Fibroblast of the aortic adventitia (primary cell): ENCODE measurements around the gene CNR2. TPM values are rescaled to one million over a fixed set of nuclear protein-coding genes. Genes with fewer than 3 reads are reported as not detected.
"Not testable (repeated sequence)": the region's sequence is repeated elsewhere in the genome, so short reads cannot be mapped to it uniquely, and the experiment has no call there.

Experiments
- DNase-seq: peaks from one replicate; pipeline ENCODE4 v3.0.0-alpha.2; 2010; ENCODE audit warnings: low read depth
- H3K4me3 ChIP-seq: 2 replicates; pipeline ENCODE4 v1.5.1; 2011; ENCODE audit warnings: low read depth, mild to moderate bottlenecking, control low read depth, low read length, moderate library complexity
- total RNA-seq: library from RNA; depleted of rRNA; stranded (reverse); fragments of >200 nt; gene quantifications from 2 replicates; pipeline ENCODE4 v1.2.3, GENCODE V29; 2012; ENCODE audit warnings: low replicate concordance
- TF ChIP-seq, protein P1 (sequence below): IDR thresholded peaks from 2 replicates; pipeline ENCODE4 v1.5.1; 2011; ENCODE audit warnings: mild to moderate bottlenecking, low read length, control low read depth, inconsistent platforms; ENCODE audit not compliant: insufficient read depth

CNR2 gene
- total RNA-seq, 1 donor: under 0.01 TPM

DNA sequence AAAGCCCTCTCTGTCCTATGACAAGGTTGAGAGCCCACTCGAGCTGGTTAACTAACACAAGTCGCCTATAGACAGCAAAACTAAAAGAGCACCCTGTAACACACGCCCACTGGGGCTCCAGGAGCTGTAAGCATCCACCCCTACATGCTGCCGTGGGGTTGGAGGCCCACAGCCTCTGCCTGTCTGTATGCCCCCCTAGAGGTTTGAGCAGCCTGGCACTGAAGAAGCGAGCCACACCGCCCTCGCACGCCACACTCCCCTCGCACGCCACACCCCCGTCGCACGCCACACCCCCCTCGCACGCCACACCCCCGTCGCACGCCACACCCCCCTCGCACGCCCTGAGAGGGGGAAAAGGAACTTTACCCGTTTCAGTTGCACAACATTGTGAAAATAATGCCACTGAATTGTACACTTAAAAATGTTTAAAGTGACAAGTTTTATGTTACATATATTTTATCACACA, 74.7 kb downstream of the CNR2 start:
- peak overlapping the region; percentile 57 for H3K4me3 ChIP-seq
- TF ChIP-seq, protein P1, sequence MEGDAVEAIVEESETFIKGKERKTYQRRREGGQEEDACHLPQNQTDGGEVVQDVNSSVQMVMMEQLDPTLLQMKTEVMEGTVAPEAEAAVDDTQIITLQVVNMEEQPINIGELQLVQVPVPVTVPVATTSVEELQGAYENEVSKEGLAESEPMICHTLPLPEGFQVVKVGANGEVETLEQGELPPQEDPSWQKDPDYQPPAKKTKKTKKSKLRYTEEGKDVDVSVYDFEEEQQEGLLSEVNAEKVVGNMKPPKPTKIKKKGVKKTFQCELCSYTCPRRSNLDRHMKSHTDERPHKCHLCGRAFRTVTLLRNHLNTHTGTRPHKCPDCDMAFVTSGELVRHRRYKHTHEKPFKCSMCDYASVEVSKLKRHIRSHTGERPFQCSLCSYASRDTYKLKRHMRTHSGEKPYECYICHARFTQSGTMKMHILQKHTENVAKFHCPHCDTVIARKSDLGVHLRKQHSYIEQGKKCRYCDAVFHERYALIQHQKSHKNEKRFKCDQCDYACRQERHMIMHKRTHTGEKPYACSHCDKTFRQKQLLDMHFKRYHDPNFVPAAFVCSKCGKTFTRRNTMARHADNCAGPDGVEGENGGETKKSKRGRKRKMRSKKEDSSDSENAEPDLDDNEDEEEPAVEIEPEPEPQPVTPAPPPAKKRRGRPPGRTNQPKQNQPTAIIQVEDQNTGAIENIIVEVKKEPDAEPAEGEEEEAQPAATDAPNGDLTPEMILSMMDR: no peak
- peak; percentile 37 for DNase-seq

DNA sequence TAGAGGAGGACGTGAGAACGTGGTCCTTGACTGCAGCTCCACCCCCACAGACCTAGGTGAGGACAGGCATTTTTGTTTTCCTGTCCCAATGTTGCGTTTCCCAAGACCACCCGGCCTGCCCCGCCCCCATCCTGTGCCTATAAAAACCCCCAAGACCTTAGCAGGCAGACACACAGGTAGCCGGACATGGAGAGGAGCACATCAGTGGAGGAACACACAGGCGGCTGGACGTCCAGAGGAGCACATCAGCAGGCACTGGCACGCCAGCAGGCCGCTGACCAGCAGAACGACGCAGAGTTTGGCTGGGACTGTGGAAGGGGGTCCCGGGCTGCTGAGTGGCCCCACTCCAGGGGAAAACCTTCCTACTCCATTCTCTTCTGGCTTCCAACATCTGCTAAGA, 75.3 kb downstream of the CNR2 start:
- TF ChIP-seq, protein P1: no peak
- no peak overlapping the region for H3K4me3 ChIP-seq
- DNase-seq: no peak

DNA sequence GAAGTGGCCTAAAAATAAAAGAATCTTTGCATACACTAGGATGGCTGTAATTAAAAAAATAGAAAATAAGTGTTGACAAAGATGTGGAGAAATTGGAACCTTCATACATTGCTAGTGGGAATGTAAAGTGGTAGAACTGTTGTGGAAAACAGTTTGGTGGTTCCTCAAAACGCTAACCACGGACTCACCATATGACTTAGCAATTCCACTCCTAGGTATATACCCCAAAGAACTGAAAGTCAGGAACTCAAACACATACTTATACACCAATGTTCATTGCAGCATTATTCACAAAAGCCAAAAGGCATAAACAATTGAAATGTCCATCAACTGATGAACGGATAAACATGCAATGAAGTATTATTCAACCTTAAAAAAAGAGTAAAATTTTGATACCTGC, 77.1 kb downstream of the CNR2 start:
- no peak for DNase-seq
- TF ChIP-seq, protein P1: no peak
- no peak overlapping the region for H3K4me3 ChIP-seq

DNA sequence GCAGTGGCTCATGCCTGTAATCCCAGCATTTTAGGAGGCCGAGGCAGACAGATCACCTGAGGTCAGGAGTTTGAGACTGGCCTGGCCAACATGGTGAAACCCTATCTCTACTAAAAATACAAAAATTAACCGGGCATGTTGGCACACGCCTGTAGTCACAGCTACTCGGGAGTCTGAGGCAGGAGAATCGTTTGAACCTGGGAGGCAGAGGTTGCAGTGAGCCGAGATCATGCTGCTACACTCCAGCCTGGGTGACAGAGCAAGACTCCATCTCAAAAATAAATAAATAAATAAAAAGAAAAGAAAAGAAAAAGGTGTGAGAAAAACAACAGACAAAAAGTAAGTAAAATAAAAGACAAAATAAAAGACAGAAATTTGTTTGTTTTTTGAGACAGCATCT, 79.0 kb downstream of the CNR2 start:
- DNase-seq, H3K4me3 ChIP-seq: not testable (repeated sequence)

DNA sequence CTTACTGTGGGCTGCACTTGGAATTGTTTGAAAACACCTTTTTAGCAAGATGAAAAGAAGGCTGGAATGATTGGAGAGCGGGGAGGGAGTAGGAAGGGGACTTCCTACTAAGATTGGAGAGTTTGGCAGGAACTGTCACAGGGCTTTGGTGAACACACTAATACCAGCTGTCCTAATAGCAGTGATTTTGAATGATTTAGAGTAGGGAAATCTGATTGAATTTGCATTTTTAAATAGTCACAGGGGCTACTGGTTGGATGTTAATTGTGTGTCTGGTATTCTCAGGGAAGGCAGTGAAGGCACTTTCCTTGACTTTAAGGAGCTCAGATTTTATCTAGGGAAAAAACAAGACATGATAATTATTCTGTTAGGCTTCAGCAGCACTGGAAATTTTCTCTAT, 85.4 kb downstream of the CNR2 start:
- no peak for DNase-seq

DNA sequence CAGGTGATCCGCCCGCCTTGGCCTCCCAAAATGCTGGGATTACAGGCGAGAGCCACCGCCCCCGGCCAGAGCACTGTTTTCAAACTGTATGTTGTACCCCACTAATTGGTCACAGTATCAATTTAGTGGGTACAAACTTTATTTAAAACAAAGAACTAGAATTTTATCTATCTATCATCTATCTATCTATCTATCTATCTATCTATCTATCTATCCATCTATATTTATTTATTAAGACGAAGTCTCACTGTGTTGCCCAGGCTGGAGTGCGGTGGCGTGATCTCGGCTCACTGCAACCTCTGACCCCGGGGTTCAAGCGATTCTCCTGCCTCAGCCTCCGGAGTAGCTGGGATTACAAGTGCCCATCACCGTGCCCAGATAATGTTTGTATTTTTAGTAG, 86.6 kb downstream of the CNR2 start:
- H3K4me3 ChIP-seq, DNase-seq: not testable (repeated sequence)

More for the DNA sequence above, 85.4 kb downstream of the CNR2 start:
- no peak overlapping the region for H3K4me3 ChIP-seq
- TF ChIP-seq, protein P1: no peak

DNA sequence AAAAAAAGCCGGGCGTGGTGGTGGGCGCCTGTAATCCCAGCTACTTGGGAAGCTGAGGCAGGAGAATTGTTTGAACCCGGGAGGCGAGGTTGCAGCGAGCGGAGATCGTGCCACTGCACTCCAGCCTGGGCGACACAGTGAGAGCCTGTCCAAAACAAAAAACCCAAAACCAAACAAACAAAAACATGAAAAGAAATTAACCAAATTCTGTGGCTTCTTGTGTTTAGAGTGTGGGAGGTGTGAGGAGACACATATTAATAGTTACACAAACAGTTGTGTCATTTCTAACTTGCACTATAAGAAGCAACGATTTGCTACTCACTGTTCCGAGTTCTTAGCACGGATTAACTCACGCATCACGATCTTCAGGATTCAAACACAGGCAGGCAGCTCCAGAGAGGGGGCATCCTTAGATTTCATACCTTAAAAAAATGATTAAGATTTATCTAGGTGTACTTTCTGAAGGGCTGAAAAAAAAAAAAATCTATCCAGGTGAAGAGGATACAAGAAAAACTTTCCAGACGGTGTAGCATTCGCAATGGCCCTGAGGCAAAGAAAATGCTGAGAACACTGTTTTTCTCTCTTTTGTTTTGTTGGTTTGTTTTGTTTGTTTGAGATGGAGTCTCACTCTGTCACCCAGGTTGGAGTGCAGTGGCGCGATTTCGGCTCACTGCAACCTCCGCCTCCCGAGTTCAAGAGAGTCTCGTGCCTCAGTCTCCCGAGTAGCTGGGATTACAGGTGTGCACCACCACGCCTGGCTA, 87.2 kb downstream of the CNR2 start:
- TF ChIP-seq, protein P1: no peak
- DNase-seq: peak; percentile 8
- H3K4me3 ChIP-seq: no peak overlapping the region

DNA sequence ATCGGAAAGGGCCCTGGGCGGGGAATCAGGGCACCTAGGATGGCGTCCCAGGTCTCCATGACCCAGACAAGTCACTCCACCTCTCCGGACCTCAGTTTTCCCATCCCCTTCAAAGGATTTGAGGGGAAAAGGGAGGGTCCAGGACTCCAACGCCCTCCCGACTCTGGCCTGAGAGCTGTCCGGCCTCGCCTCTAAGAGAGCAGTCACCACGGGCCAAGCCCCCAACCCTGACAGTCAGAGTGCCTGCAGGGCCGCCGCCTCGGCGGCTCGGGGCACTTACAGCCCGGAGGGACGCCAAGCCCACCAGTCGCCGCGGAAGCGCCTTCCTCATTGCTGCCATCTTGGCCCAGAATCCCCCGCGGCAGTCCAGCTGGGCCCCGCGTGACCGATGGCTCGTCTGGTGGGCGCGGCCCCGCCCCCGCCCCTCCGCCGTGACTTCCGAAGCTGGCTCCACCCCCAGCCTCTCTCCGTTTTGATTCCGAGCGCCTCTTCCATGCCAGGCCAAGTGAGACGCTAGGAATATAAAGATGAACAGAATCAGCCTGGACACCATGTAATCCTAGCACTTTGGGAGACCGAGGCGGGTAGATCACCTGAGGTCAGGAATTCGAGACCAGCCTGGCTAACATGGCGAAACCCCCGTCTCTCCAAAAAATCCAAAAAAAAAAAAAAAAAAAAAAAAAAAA, 87.9 kb downstream of the CNR2 start, which contains the start of gene HMGCL:
Gene HMGCL (minus strand): TSS at position 354 of the 686 bp plus-strand sequence. CDS start 14 bp downstream, at position 340.
- TF ChIP-seq, protein P1: no peak
- H3K4me3 ChIP-seq: peak within 1 kb of the TSS; percentile 77

More for the DNA sequence above, 87.9 kb downstream of the CNR2 start, which contains the start of gene HMGCL:
- DNase-seq: peak; percentile 87
